SK-N-SH treated with all-trans-retinoic acid at 6 μM for 48 hours (cell line): ENCODE measurements around the gene CNTFR.

Experiments
- CSDC2 ChIP-seq: fragments of 250-450 bp; sonication (Bioruptor Pico); IDR thresholded peaks from 2 replicates; pipeline ENCODE4 v1.5.0; 2020; ENCODE audit warnings: mild to moderate bottlenecking, moderate library complexity
- PPARA ChIP-seq: fragments of 250-450 bp; sonication (Bioruptor Pico); IDR thresholded peaks from 2 replicates; pipeline ENCODE4 v1.5.0; 2020; ENCODE audit warnings: mild to moderate bottlenecking, borderline replicate concordance
- TOX ChIP-seq: fragments of 250-450 bp; sonication (Bioruptor Pico); IDR thresholded peaks from 2 replicates; pipeline ENCODE4 v1.8.0; 2021; ENCODE audit warnings: mild to moderate bottlenecking, moderate library complexity, borderline replicate concordance
- ZFP3 ChIP-seq: fragments of 250-450 bp; sonication (Bioruptor Pico); IDR thresholded peaks from 2 replicates; pipeline ENCODE4 v1.5.0; 2020; ENCODE audit warnings: mild to moderate bottlenecking, moderate library complexity
- TF ChIP-seq, protein P1 (sequence below): fragments of 250-450 bp; sonication (Bioruptor Pico); IDR thresholded peaks from 2 replicates; pipeline ENCODE4 v1.5.0; 2020; ENCODE audit warnings: mild to moderate bottlenecking, moderate library complexity

DNA sequence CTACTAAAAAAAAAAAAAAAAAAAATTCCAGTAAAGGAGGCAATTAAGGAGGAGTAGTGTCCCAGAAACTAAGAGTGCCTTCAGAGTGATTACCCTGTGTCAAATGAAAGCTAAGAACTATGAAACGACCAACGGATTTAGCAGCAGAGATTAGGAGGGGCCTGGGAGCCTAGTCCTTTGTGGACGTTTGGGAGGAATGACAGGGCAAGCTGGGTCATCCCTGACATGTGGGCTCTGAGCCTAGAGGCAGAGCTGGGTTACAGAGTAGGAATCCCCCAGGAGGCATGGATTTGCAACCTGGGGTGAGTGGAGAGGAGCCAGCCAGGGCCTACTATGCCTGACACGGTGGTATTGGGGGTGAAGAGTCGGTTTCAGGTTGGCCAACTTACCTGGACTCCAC is 43.6 kb upstream of the CNTFR start:
- TF ChIP-seq ZFP3 (CRISPR knock-in tag) (no peak), PPARA (CRISPR knock-in tag) (no peak), CSDC2 (CRISPR knock-in tag) (no peak), TOX (CRISPR knock-in tag) (no peak)
- TF ChIP-seq, protein P1, sequence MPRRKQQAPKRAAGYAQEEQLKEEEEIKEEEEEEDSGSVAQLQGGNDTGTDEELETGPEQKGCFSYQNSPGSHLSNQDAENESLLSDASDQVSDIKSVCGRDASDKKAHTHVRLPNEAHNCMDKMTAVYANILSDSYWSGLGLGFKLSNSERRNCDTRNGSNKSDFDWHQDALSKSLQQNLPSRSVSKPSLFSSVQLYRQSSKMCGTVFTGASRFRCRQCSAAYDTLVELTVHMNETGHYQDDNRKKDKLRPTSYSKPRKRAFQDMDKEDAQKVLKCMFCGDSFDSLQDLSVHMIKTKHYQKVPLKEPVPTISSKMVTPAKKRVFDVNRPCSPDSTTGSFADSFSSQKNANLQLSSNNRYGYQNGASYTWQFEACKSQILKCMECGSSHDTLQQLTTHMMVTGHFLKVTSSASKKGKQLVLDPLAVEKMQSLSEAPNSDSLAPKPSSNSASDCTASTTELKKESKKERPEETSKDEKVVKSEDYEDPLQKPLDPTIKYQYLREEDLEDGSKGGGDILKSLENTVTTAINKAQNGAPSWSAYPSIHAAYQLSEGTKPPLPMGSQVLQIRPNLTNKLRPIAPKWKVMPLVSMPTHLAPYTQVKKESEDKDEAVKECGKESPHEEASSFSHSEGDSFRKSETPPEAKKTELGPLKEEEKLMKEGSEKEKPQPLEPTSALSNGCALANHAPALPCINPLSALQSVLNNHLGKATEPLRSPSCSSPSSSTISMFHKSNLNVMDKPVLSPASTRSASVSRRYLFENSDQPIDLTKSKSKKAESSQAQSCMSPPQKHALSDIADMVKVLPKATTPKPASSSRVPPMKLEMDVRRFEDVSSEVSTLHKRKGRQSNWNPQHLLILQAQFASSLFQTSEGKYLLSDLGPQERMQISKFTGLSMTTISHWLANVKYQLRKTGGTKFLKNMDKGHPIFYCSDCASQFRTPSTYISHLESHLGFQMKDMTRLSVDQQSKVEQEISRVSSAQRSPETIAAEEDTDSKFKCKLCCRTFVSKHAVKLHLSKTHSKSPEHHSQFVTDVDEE (CRISPR knock-in tag), result no peak
